Skeletal muscle tissue (tissue), 4 donors: ENCODE results near the gene FKBP11. TPM values are rescaled to one million over a fixed set of nuclear protein-coding genes. Genes with fewer than 3 reads are reported as not detected.

Experiments used
- H3K27ac ChIP-seq: one replicate; pipeline ENCODE4 v1.7.0; 2013; ENCODE audit warnings: mild to moderate bottlenecking, low read depth, low read length, inconsistent platforms
- H3K27me3 ChIP-seq, 3 donors: one replicate each; pipeline ENCODE4 v1.7.0; 2013; ENCODE audit warnings: low read length in 3 of 3; ENCODE audit not compliant: control insufficient read depth in 3 of 3, insufficient read depth in 3 of 3
- H3K36me3 ChIP-seq, 3 donors: one replicate each; pipeline ENCODE4 v1.7.0; 2013; ENCODE audit warnings: low read length in 3 of 3; ENCODE audit not compliant: control insufficient read depth in 3 of 3, insufficient read depth in 3 of 3
- H3K4me1 ChIP-seq, 3 donors: one replicate each; pipeline ENCODE4 v1.7.0; 2013; ENCODE audit warnings: low read length in 3 of 3, mild to moderate bottlenecking in 3 of 3; ENCODE audit not compliant: control insufficient read depth in 3 of 3, insufficient read depth in 3 of 3
- H3K4me3 ChIP-seq, 3 donors: one replicate each; pipeline ENCODE4 v1.7.0; 2013; ENCODE audit warnings: low read length in 3 of 3
- H3K9ac ChIP-seq, 3 donors: one replicate each; pipeline ENCODE4 v1.7.0; 2013; ENCODE audit warnings: low read length in 3 of 3, mild to moderate bottlenecking in 3 of 3, moderate library complexity in 2 of 3, low read depth in 1 of 3
- H3K9me3 ChIP-seq, 3 donors: one replicate each; pipeline ENCODE4 v1.7.0; 2013; ENCODE audit warnings: low read length in 3 of 3; ENCODE audit not compliant: control insufficient read depth in 3 of 3
- total RNA-seq: library from RNA; depleted of rRNA; stranded (reverse); fragments of >200 nt; gene quantifications from one replicate; pipeline ENCODE4 v1.2.3, GENCODE V29; 2014
- donor health status: Osteomylitis.

FKBP11 gene
- total RNA-seq, 1 donor from 2014 or later = 5.7 TPM

GRCh38 chr12:48890657-48891418, 34.5 kb downstream of the FKBP11 start:
- Histone ChIP-seq H3K4me3 (peak overlapping the region in 2 of 3 donors; percentile 31 to 35), H3K27me3 (peaks cover 0 to 10% (median 6%) of the 10 kb centered on the region in 3 donors), H3K9ac (peak overlapping the region; percentile 38 to 74 (median 47))

DNA sequence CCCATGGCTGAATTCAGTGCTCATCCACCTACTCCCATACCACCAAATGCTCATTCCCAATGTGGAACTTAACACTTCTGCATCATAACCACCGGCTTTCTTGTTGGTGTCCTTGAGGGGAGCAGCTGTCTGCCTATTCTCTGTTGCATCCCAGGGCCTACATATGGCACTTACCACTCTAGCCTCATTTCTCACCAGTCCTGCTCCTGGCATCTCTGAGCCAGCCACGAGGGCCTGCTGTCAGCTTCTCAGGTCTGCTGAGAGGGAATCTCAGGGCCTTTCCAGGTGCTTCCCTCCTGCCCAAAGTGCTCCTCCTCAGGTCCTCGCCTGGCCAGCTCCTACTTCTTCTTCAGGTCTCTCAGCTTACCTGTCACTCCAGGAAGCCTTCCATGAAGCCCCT, 35.6 kb downstream of the FKBP11 start:
- no peak overlapping the region for H3K27ac ChIP-seq
- H3K27me3 ChIP-seq = peaks cover 0 to 10% (median 6%) of the 10 kb centered on the region in 3 donors
- H3K4me1 ChIP-seq = peaks cover 0 to 5% (median 3%) of the 10 kb centered on the region in 3 donors
- no peak overlapping the region for H3K4me3 ChIP-seq
- no peaks in the 10 kb centered on the region for H3K9me3 ChIP-seq
- no peaks in the 10 kb centered on the region for H3K36me3 ChIP-seq
- H3K9ac ChIP-seq = no peak overlapping the region

More at GRCh38 chr12:48890657-48891418, 34.5 kb downstream of the FKBP11 start:
- H3K9me3 ChIP-seq = no peaks in the 10 kb centered on the region
- H3K36me3 ChIP-seq = no peaks in the 10 kb centered on the region
- H3K4me1 ChIP-seq = peaks cover 0 to 5% (median 3%) of the 10 kb centered on the region in 3 donors
- H3K27ac ChIP-seq = no peak overlapping the region

GRCh38 chr12:48883305-48884161, 41.8 kb downstream of the FKBP11 start:
- peak overlapping the region in 1 of 3 donors; percentile 33 for H3K9ac ChIP-seq
- no peaks in the 10 kb centered on the region for H3K9me3 ChIP-seq
- no peak overlapping the region for H3K4me3 ChIP-seq
- peaks cover 3 to 12% (median 6%) of the 10 kb centered on the region in 3 donors for H3K27me3 ChIP-seq
- peaks cover 0 to 15% (median 4%) of the 10 kb centered on the region in 3 donors for H3K4me1 ChIP-seq
- peak overlapping the region; percentile 50 for H3K27ac ChIP-seq
- no peaks in the 10 kb centered on the region for H3K36me3 ChIP-seq

GRCh38 chr12:48882972-48883304, 42.4 kb downstream of the FKBP11 start:
- Histone ChIP-seq H3K4me3 (no peak overlapping the region), H3K4me1 (peaks cover 0 to 15% (median 4%) of the 10 kb centered on the region in 3 donors), H3K27ac (peak overlapping the region; percentile 50), H3K9me3 (no peaks in the 10 kb centered on the region), H3K36me3 (no peaks in the 10 kb centered on the region), H3K9ac (peak overlapping the region in 2 of 3 donors; percentile 1 to 33), H3K27me3 (peaks cover 3 to 12% (median 6%) of the 10 kb centered on the region in 3 donors)

GRCh38 chr12:48882315-48882687, 43.0 kb downstream of the FKBP11 start:
- Histone ChIP-seq H3K27ac (peak overlapping the region; percentile 50), H3K36me3 (no peaks in the 10 kb centered on the region), H3K9me3 (no peaks in the 10 kb centered on the region), H3K9ac (peak overlapping the region in 1 of 3 donors; percentile 27), H3K4me1 (peaks cover 0 to 15% (median 4%) of the 10 kb centered on the region in 3 donors), H3K4me3 (peak overlapping the region in 2 of 3 donors; percentile 23 to 26), H3K27me3 (peaks cover 3 to 12% (median 6%) of the 10 kb centered on the region in 3 donors)

DNA sequence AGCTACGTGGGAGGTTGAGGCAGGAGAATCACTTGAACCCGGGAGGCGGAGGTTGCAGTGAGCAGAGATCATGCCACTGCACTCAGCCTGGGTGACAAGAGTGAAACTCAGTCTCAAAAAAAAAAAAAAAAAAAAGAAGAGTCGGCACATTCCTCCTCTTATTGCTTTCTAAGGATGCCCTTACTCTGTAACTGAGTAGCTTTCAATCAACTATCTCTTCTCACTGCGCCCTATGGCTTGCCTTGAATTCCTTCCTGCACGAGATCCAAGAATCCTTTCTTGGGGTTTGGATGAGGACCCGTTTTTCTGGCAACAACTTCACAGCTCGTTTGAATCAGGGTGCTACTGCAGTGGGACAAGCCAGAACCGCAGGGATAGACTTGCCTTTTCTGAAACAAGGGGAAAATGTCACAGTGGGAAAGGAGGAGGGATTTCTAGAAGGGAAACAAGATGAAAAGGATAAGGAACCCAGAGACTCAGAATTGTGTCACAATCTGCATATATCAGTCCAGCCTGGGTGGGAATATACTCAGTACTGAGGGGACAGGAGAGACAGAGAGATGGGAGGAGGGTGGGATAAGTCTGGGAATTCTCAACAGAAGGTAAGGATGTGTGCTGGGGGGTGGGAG, 43.5 kb downstream of the FKBP11 start:
- Histone ChIP-seq H3K4me1 (peaks cover 0 to 15% (median 4%) of the 10 kb centered on the region in 3 donors), H3K9me3 (no peaks in the 10 kb centered on the region), H3K9ac (peak overlapping the region in 1 of 3 donors; percentile 27), H3K36me3 (no peaks in the 10 kb centered on the region), H3K27ac (peak overlapping the region; percentile 19), H3K4me3 (peak overlapping the region in 2 of 3 donors; percentile 23 to 26), H3K27me3 (peaks cover 3 to 12% (median 6%) of the 10 kb centered on the region in 3 donors)

GRCh38 chr12:48880647-48881046, 44.6 kb downstream of the FKBP11 start:
- no peak overlapping the region for H3K27ac ChIP-seq
- no peaks in the 10 kb centered on the region for H3K36me3 ChIP-seq
- H3K4me3 ChIP-seq = no peak overlapping the region
- H3K9ac ChIP-seq = no peak overlapping the region
- peaks cover 3 to 12% (median 6%) of the 10 kb centered on the region in 3 donors for H3K27me3 ChIP-seq
- no peaks in the 10 kb centered on the region for H3K9me3 ChIP-seq
- H3K4me1 ChIP-seq = peaks cover 0 to 15% (median 4%) of the 10 kb centered on the region in 3 donors

DNA sequence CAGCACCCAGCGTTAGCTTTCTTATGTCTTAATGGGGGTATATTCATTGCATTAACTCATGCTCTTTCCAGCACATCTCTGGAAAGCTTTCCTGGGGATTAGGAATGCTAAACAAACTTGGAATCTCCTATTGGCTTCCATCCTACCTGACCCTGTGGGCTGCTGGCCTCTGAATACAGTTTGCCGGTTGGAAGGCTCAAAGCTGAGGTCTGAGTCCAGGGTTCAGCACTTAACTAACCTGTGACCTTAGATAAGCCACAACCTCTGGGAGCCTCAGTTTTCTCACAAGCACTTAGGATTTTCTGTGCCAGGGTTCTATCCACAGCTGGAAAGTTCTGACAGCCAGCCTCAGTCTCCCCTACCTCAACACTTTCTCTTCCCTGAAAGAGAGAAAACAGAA, 46.7 kb downstream of the FKBP11 start:
- Histone ChIP-seq H3K9ac (no peak overlapping the region), H3K9me3 (no peaks in the 10 kb centered on the region), H3K36me3 (no peaks in the 10 kb centered on the region), H3K27ac (no peak overlapping the region), H3K4me3 (no peak overlapping the region), H3K27me3 (peaks cover 3 to 12% (median 6%) of the 10 kb centered on the region in 3 donors), H3K4me1 (peaks cover 0 to 15% (median 4%) of the 10 kb centered on the region in 3 donors)

DNA sequence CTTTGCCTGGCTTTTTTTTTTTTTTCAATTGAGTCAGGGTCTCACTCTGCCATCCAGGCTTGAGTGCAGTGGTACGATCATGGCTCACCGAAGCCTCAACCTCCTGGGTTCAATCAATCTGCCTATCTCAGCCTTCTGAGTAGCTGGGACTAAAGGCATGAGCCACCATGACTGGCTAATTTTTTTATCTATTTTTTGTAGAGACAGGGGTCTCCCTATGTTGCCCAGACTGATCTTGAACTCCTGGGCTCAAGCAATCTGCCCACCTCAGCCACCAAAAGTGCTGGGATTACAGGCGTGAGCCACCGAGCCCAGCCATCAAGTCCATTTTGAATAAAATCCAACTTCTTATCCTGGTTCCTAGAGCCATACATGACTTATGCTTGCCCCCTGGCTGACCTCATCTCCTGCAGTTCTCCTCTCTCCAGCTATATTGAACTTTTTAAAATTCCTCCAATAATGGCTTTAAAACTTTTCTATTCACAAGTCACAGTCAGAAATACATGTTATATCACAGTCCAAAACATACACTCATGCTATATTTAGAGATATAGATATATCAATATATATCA, 49.3 kb downstream of the FKBP11 start:
- Histone ChIP-seq H3K9me3 (no peaks in the 10 kb centered on the region), H3K4me1 (no peaks in the 10 kb centered on the region)

More for the DNA sequence above, 49.3 kb downstream of the FKBP11 start:
- H3K4me3 ChIP-seq = no peak overlapping the region
- no peak overlapping the region for H3K9ac ChIP-seq
- no peak overlapping the region for H3K27ac ChIP-seq
- H3K27me3 ChIP-seq = peaks cover 2 to 10% (median 3%) of the 10 kb centered on the region in 3 donors
- no peaks in the 10 kb centered on the region for H3K36me3 ChIP-seq
